HL-60/S4 treated with phorbol 12-myristate 13-acetate at 8.2 ng/mL for 4 days and 3 days (cell line): ENCODE results near the gene NUDC.
"Not testable (repeated sequence)": the region's sequence is repeated elsewhere in the genome, so short reads cannot be mapped to it uniquely, and the experiment has no call there.

Experiments
- in situ Hi-C: fragments of 300-500 bp; cut with MboI; formaldehyde crosslinking; loops from 2 replicates; pipeline ENCODE4 v1.15.0; 2022; ENCODE audit warnings: low sequenced_read_pairs

The NUDC gene

GRCh38 chr1:26911399-26912146 is 10.0 kb upstream of the NUDC start:
- in situ Hi-C loops = no loop called here

- in situ Hi-C loops = no loop called here
Measured at GRCh38 chr1:26912147-26912490, 9.4 kb upstream of the NUDC start.

- in situ Hi-C loops = no loop called here
Measured at GRCh38 chr1:26913389-26913753, 8.2 kb upstream of the NUDC start.

GRCh38 chr1:26913754-26914619 is 7.6 kb upstream of the NUDC start, which contains the start of gene NR0B2:
Gene NR0B2 (minus strand): TSS chr1:26913975. CDS start chr1:26913940, 35 bp downstream.
- in situ Hi-C loops = no loop called here

- in situ Hi-C loops = no loop called here
Measured at GRCh38 chr1:26915204-26915842, 6.2 kb upstream of the NUDC start.

GRCh38 chr1:26921126-26921539 is 410 bp upstream of the NUDC start:
- in situ Hi-C loops = no loop called here

- in situ Hi-C loops = no loop called here
Measured at GRCh38 chr1:26922431-26922729, 837 bp downstream of the NUDC start.

- in situ Hi-C loops = no loop called here
Measured at GRCh38 chr1:26922901-26923300, 1.4 kb downstream of the NUDC start.

GRCh38 chr1:26923711-26924110 is 2.2 kb downstream of the NUDC start:
- in situ Hi-C loops = no loop called here

GRCh38 chr1:26932531-26932930 is 11.0 kb downstream of the NUDC start:
- in situ Hi-C loops = no loop called here

- in situ Hi-C loops = no loop called here
Measured at GRCh38 chr1:26936823-26937222, 15.3 kb downstream of the NUDC start.

- in situ Hi-C loops = no loop called here
Measured at GRCh38 chr1:26938004-26938658, 16.6 kb downstream of the NUDC start.

- in situ Hi-C loops = no loop called here
Measured at GRCh38 chr1:26938659-26939025, 17.1 kb downstream of the NUDC start.

- in situ Hi-C loops = no loop called here
Measured at GRCh38 chr1:26941311-26941710, 19.8 kb downstream of the NUDC start.

GRCh38 chr1:26942656-26943055 is 21.1 kb downstream of the NUDC start:
- in situ Hi-C loops = no loop called here

- in situ Hi-C loops = no loop called here
Measured at GRCh38 chr1:26945138-26945537, 23.6 kb downstream of the NUDC start.

- in situ Hi-C loops = no loop called here
Measured at GRCh38 chr1:26945728-26946127, 24.2 kb downstream of the NUDC start.

GRCh38 chr1:26946270-26946669 is 24.7 kb downstream of the NUDC start:
- in situ Hi-C loops = no loop called here

GRCh38 chr1:26948725-26949057 is 27.1 kb downstream of the NUDC start:
- in situ Hi-C loops = not testable (repeated sequence)

GRCh38 chr1:26949266-26949925 is 27.9 kb downstream of the NUDC start:
- in situ Hi-C loops = no loop called here

GRCh38 chr1:26949926-26950319 is 28.4 kb downstream of the NUDC start:
- in situ Hi-C loops = no loop called here
